HG02759 (cell line): ENCODE data around the gene PEPD.

Experiments used
- ATAC-seq: cut with Tn5 transposase; IDR thresholded peaks from one replicate; pipeline ENCODE4 v1.9.1; 2021; ENCODE audit warnings: mild to moderate bottlenecking, moderate library complexity; ENCODE audit not compliant: unreplicated experiment

The PEPD gene

GRCh38 chr19:33344573-33344925, 177.0 kb downstream of the PEPD start:
- no peak for ATAC-seq

GRCh38 chr19:33343859-33344572, 177.6 kb downstream of the PEPD start:
- ATAC-seq = no peak

GRCh38 chr19:33343301-33343700, 178.3 kb downstream of the PEPD start:
- no peak for ATAC-seq

GRCh38 chr19:33340991-33341390, 180.6 kb downstream of the PEPD start:
- ATAC-seq = no peak

- ATAC-seq = no peak
Measured at GRCh38 chr19:33339016-33339984, 182.3 kb downstream of the PEPD start.
